Urinary bladder (tissue), 4 donors: ENCODE measurements around the gene BCL7A. TPM values are rescaled to one million over a fixed set of nuclear protein-coding genes. Genes with fewer than 3 reads are reported as not detected.
A peak's percentile ranks its signal among the peaks of the same experiment; 100 is the strongest.

ENCODE experiments used
- DNase-seq: peaks from one replicate; pipeline ENCODE4 v3.0.0-alpha.2; 2015; ENCODE audit errors: extremely low spot score
- H3K27ac ChIP-seq: one replicate; pipeline ENCODE4 v1.5.1; 2013; ENCODE audit warnings: low read depth, mild to moderate bottlenecking, moderate library complexity
- H3K36me3 ChIP-seq: one replicate; pipeline ENCODE4 v1.6.1; 2013; ENCODE audit warnings: mild to moderate bottlenecking, moderate library complexity; ENCODE audit not compliant: insufficient read depth
- H3K4me1 ChIP-seq: one replicate; pipeline ENCODE4 v1.6.1; 2013; ENCODE audit warnings: mild to moderate bottlenecking, moderate library complexity; ENCODE audit not compliant: insufficient read depth
- H3K4me3 ChIP-seq: one replicate; pipeline ENCODE4 v1.5.1; 2013; ENCODE audit warnings: low read depth, low read length
- WGBS: extraction: QIAGEN DNeasy Blood & Tissue Kit; methylation state at CpG from one replicate; pipeline ENCODE4 v1.1.7; 2013; 5-methylcytosine and 5-hydroxymethylcytosine counted together
- polyA plus RNA-seq: library from polyadenylated mRNA; stranded (reverse); fragments of 200-250 nt; gene quantifications from one replicate; pipeline ENCODE4 v1.2.3, GENCODE V29; 2013
- total RNA-seq: library from RNA; depleted of rRNA; stranded (reverse); fragments of >200 nt; gene quantifications from one replicate; pipeline ENCODE4 v1.2.3, GENCODE V29; 2014
- donor health status: healthy with polysubstance abuse.
- donor health status: healthy.

The BCL7A gene
- total and polyA plus RNA-seq, 2 donors, result 7.8 to 9.1 TPM

DNA sequence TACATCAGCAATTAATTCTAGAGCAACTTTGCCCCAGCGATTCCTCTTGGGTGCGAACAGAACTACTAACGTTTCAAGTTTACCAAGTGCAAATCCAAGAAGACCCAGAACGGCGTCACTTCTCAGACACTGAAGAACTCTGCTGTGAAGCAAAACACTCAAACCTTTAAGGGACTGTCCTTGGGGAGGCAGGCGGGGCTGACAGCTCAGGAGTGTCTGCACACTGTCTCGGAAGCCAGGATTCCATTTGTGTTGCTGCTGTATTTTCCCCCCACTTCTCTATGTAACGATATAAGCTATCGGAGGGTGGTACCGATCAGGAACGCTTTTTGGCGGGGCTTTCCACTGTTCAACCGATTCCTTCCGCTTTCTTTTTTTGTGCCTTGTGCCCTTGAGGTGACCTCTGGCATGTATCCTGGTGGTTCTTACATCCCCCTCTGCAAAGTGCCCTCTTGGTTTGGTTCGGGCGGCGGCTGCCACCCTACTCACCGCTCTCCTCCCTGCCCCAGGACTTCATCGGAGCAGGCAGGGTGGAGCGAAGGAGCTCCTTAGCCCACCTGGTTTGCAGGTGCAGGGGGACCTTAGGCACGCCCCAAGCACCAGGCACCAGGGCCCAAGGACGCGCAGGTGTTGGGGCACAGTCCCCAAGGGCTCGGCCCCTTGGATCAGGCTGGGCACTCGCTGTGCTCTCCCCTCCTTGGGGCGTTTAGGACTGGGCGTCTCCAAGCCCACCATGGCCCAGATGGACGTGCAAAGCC, 37.7 kb downstream of the BCL7A start:
- Histone ChIP-seq H3K27ac (no peak overlapping the region), H3K4me3 (no peak overlapping the region), H3K36me3 (no peaks in the 10 kb centered on the region), H3K4me1 (no peaks in the 10 kb centered on the region)
- DNase-seq, result no peak
- WGBS, result 87% methylated on average over 28 of the region's 28 CpGs

DNA sequence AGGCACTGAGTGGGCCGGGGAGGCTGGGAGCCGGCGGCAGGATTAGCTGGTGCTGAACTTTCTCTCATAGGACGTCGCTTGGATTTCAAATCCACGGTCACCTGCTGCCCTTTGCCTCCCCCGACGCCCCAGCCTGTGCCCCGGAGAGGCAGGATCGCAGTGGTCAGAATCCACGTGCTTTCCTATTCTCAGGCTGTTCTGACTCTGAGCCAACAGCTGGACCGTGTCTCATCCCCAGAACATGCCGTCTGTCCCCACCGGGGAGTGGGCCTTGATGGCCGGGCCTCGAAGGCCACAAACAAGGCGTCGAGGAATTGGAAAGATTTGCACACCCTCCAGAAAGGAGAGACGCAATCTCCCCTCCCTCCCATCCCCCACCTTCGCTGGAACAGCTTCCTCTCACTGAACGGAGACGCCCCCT, 38.4 kb downstream of the BCL7A start:
- no peaks in the 10 kb centered on the region for H3K36me3 ChIP-seq
- H3K27ac ChIP-seq, result no peak overlapping the region
- H3K4me1 ChIP-seq, result no peaks in the 10 kb centered on the region
- no peak overlapping the region for H3K4me3 ChIP-seq
- 31% methylated on average over 22 of the region's 22 CpGs for WGBS
- DNase-seq, result no peak

DNA sequence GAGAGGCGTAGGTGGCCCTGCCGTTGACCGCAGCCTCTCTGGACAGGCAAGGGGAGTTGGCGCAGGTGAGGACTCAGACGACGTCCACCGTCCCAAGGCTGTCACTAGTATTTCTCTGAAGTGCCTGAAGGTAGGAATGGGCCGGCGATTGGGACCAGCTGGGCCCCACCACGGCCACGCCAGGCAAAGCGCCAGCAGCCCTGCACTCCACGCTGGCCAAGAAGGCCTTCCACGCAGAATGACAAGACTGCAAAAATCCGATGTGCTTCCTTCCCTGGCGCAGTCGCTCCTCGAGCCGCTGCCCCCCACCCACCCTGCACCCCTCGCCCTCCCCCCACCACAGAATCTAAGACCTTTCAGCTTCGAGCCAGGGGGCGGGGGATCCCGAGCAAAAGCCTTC, 39.6 kb downstream of the BCL7A start:
- no peak for DNase-seq
- Histone ChIP-seq H3K36me3 (no peaks in the 10 kb centered on the region), H3K27ac (peak overlapping the region; percentile 35), H3K4me3 (no peak overlapping the region), H3K4me1 (no peaks in the 10 kb centered on the region)
- 74% methylated on average over 23 of the region's 23 CpGs for WGBS

DNA sequence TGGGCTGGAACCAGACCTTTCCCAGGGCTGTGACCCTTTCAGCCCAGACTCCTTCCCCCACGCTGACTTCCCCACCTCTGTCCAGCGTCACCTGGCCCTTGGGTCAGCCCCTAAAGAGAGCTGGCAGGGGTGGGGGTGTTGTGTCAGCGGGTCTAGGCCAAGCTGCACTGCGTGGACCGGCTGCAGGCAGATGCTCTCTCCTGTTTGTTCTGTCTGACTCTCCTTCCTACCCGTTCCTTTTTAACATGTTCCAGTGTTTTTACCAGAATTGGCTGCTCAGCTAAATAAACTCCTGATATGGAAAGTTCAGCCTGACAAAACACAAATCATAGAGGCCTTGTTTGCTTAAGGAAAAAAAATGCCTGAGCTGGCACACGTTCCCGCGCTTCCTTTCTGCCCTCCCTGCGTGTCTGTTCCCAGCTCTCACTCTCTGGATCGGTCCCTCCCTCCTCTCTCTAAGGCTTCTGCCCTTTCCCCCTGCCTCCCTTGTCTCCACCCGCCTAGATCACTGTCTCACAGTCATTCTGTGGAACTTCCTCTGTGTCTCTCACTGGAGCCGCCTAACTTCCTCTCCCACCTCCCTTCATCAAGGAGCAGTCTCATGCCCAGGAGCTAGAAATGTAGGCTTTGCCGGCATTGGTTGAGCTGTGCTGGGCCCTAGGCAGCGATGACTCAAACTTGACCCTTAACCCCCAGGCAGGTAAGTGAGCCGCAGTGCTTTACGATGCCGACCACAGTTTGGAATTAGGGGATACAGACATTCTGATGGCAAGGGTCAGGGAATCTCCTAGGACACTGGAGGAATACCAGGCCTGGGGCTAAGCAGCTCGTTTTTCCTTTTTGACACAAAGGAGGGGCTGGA, 41.4 kb downstream of the BCL7A start:
- DNase-seq, result peak; percentile 87

DNA sequence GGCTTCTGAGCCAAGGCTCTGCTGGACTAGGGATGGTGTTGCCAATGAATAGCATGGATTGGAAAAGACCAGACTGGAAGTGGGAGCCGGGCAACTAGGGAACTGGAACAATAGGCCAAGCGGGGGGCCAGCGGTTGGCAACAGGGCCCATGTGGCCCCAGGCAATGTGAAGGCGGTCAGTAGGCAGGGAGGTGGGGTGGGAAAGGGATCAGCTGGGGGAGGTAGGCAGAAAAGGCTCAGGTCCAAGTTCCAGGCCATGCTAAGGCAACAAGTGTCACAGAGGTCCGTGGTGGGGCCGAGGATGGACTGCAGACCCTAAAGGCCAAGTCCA, 42.0 kb downstream of the BCL7A start:
- 42% methylated on average over 6 of the region's 6 CpGs for WGBS
- DNase-seq, result no peak
- no peak overlapping the region for H3K4me3 ChIP-seq
- H3K27ac ChIP-seq, result peak overlapping the region; percentile 76
- H3K4me1 ChIP-seq, result no peaks in the 10 kb centered on the region
- no peaks in the 10 kb centered on the region for H3K36me3 ChIP-seq

More for the DNA sequence above, 41.4 kb downstream of the BCL7A start:
- no peak overlapping the region for H3K4me3 ChIP-seq
- H3K36me3 ChIP-seq, result no peaks in the 10 kb centered on the region
- H3K4me1 ChIP-seq, result no peaks in the 10 kb centered on the region
- peak overlapping the region; percentile 76 for H3K27ac ChIP-seq
- 8% methylated on average over 19 of the region's 19 CpGs for WGBS

DNA sequence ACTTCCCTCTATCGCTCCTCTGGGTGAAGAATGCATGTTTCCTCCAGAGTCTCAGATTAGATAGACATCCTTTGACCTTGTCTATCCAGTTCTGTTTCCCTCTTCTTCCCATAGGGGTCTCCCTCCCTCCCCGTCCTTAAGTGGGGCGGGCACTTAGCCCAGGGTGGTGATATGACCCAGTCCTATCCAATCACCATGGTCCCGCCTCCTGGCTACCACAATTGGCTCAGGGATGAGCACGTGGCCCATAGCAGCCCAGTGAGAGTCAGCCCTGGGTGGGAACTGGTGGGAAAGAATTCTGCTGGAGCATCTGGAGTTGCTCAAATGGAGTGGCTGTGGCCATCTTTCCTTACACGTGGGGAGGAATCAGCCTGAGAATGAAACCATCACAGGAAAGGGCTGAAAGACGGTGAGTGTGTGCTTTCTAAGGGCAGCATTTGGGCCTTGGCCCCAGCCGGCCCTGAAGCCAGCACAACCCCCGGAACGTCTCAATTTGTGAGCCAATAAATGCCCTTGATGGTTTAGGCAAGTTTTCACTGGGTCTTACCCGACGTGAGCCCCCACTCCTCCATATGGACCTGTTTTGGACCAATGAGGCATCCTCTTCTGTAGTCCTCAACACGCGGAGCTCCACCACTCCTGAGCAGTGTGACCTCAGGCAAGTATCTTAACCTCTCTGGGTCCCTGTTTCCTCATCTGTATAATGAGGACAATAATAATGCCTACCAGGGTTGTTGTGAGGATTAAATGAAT, 42.5 kb downstream of the BCL7A start:
- no peak overlapping the region for H3K4me3 ChIP-seq
- H3K36me3 ChIP-seq, result no peaks in the 10 kb centered on the region
- H3K27ac ChIP-seq, result peak overlapping the region; percentile 76
- WGBS, result 34% methylated on average over 14 of the region's 14 CpGs
- DNase-seq, result no peak
- no peaks in the 10 kb centered on the region for H3K4me1 ChIP-seq

DNA sequence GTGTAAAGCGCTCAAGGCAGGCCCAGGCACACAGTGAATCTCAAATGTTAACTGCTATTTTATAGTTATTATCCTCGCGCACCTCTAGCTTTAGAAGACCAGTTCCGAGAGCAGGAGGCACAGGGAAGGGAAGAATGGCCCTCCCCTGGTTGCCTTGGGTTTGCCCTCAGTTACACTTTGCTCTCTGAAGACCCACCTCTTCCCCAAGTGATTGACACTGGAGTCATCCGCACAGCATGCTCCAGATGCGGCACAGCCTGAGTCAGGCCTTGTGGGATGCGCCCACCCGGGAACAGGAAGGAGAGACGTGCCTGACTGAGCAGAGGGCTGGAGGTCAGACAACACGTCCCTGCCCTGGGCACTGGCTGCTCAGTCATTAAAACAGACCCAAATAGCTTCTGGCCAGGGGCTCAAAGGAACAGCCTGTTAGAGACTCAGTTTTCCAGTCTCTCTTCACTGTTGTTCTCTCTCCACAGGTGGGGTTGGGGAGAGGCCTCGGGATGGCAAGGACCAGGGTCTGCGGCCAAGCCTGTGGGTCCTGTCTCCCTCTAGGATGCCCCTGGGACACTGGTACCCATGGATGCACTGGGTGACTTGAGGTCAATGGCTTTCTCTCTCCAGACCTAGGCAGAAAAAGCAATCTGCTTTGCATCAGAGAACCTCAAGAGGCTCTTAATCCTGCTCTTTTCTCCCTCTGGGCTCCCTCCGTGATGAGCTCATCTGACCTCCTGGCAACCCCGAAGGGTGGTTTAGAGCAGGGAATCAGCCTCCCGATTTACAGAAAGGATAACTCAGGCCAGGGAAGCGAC, 43.3 kb downstream of the BCL7A start:
- no peak overlapping the region for H3K4me3 ChIP-seq
- no peaks in the 10 kb centered on the region for H3K4me1 ChIP-seq
- no peak for DNase-seq
- H3K27ac ChIP-seq, result peak overlapping the region; percentile 39
- H3K36me3 ChIP-seq, result no peaks in the 10 kb centered on the region
- WGBS, result 39% methylated on average over 16 of the region's 16 CpGs

DNA sequence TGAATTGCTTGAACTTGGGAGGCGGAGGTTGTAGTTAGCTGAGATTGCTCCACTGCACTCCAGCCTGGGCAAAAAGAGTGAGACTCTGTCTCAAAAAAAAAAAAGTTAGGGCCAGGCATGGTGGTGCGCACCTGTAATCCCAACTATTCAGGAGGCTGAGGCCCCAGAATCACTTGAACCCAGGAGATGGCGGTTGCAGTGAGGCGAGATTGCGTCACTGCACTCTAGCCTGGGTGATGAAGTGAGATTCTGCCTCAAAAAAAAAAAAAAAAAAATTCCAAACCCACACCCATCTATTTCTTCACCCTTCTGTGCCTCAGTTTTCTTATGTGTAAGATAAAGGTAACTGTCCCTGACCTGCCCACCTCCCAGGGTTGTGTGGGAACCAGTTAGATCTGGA, 45.9 kb downstream of the BCL7A start:
- H3K4me3 ChIP-seq, result no peak overlapping the region

DNA sequence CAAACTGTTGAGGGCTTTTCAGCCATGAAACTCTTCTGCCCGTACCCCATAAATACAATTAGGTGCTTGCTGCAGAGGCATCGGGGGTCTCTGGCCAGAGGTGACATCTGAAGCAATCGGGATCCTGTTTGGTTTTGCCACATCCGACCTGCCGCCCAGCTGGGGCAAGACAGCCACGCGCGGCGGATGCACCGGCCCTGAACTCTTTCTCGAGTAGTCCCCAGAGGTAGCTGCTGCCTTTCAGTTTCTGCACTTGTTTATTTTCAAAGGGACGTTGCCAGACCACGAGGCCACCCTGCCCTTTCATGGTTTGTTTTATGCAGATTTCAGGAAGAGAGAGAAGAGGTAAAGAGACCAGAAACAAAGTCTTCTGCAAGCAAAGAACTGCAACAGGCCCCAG, 46.3 kb downstream of the BCL7A start:
- Histone ChIP-seq H3K27ac (no peak overlapping the region), H3K4me3 (no peak overlapping the region), H3K36me3 (no peaks in the 10 kb centered on the region), H3K4me1 (no peaks in the 10 kb centered on the region)
- no peak for DNase-seq
- 17% methylated on average over 13 of the region's 13 CpGs for WGBS

More for the DNA sequence above, 45.9 kb downstream of the BCL7A start:
- Histone ChIP-seq H3K36me3 (no peaks in the 10 kb centered on the region), H3K4me1 (no peaks in the 10 kb centered on the region), H3K27ac (no peak overlapping the region)
- no peak for DNase-seq
- WGBS, result 96% methylated on average over 5 of the region's 5 CpGs

DNA sequence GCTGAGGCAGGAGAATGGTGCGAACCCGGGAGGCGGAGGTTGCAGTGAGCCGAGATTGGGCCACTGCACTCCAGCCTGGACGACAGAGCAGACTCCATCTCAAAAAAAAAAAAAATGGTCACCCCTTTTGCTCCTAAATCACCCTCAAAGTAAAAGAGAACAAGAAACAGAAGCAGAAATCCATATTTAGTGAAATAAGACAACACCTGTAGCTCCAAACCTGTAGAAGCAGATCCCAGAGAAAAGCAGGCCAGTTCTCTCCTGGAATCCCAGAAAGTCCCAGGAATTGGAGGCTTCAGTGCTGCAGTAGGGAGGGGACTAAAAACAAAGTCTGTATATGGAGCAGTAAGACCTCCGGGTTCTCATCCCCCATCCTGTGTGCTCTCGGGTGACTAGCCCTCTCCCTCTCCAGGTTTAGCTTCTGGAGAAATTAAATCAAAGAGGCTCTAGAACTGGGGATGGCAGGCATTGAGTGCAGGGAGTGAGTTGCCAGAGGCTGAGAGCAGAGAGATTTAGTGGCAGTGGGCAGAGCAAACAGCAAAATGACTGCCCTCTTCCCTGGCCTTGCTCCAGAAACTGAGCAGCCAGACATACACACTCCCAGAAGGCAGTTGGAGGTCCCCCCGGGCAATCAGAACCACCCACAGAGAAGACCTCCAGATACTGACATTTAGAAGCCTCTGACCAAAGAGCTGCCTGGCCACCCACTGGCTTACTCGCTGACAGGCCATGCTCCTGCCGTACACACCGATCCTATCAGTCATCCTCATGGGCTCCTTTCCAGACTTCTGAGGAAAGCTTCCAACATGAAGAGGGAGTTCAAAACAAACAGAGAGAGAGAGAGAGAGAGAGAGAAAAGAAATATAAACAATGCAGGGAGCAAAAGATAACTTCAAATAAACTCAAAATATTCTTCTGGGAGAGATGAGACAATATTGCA, 50.6 kb downstream of the BCL7A start:
- no peak overlapping the region for H3K4me3 ChIP-seq
- H3K36me3 ChIP-seq, result no peaks in the 10 kb centered on the region
- peak overlapping the region; percentile 48 for H3K27ac ChIP-seq
- no peaks in the 10 kb centered on the region for H3K4me1 ChIP-seq
- WGBS, result 41% methylated on average over 11 of the region's 11 CpGs
- DNase-seq, result no peak

DNA sequence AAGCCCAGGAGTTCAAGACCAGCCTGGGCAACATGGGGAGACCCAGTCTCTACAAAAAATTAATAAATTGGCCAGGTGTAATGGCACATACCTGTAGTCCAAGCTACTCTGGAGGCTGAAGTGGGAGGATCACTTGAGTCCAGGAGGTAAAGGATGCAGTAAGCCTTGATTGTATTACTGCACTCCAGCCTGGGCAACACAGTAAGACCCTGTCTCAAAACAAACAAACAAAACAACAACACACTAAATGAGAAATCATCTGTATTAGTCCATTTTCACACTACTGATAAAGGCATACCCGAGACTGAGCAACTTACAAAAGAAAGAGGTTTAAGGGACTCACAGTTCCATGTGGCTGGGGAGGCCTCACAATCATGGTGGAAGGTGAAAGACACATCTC, 52.1 kb downstream of the BCL7A start:
- DNase-seq, result no peak
- H3K4me3 ChIP-seq, result no peak overlapping the region

DNA sequence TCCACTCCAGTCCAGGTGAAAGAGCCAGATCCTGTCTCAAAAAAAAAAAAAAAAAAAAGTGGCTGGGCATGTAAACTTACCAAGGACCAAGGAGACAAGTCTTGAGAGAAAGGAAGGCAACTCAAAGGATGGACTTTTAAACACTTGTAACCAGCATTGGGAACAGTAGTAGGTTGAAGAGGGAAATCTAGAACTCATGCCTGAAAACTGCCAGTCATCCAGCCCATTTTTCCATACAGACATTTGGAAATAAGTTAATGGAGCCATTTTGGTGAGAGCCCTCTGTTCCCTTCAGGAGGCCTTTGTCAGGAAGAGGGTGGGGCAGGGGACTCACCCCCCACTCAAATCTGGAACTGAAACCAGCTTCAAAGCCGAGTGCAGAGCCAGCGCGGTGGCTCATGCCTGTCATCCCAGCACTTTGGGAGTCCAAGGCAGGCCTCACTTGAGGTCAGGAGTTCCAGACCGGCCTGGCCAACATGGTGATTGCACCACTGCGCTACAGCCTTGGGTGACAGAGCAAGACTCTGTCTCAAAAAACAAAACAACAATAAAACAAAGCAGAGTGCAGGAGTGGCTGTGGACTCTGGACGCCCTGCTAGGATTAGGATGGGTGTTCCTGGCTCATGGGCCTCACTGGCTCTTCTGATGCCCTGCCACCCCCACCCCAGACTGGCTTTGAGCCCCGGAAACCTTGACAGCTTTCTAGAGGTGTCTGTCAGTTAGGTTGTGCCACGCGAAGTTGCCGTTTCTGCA, 55.2 kb downstream of the BCL7A start:
- Histone ChIP-seq H3K36me3 (no peaks in the 10 kb centered on the region), H3K4me1 (no peaks in the 10 kb centered on the region), H3K4me3 (no peak overlapping the region), H3K27ac (no peak overlapping the region)
- DNase-seq, result no peak
- 90% methylated on average over 10 of the region's 10 CpGs for WGBS

More for the DNA sequence above, 52.1 kb downstream of the BCL7A start:
- H3K27ac ChIP-seq, result no peak overlapping the region
- WGBS, result 97% methylated on average over 1 of the region's 1 CpG
- no peaks in the 10 kb centered on the region for H3K4me1 ChIP-seq
- H3K36me3 ChIP-seq, result no peaks in the 10 kb centered on the region
